CD4-positive, alpha-beta T cell (primary cell): ENCODE results near the gene DHX57. TPM values are rescaled to one million over a fixed set of nuclear protein-coding genes. Genes with fewer than 3 reads are reported as not detected.
A peak's percentile ranks its signal among the peaks of the same experiment; 100 is the strongest.

Experiments used
- ATAC-seq: fragments of 200-7000 bp; cut with Tn5 transposase; one replicate; pipeline ENCODE4 v1.10.0; 2022; ENCODE audit warnings: mild to moderate bottlenecking; ENCODE audit not compliant: poor library complexity
- CTCF ChIA-PET: fragments of 350-600 bp; sonication (Branson Sonifier 250); formaldehyde crosslinking; loops from one replicate; lab custom pipeline; 2021; ENCODE audit warnings: antibody characterized with exemption, inconsistent platforms; lab: Charles Lee
- POLR2A ChIA-PET: fragments of 350-600 bp; sonication (Branson Sonifier 250); formaldehyde crosslinking; loops from one replicate; lab custom pipeline; 2021; ENCODE audit warnings: antibody characterized with exemption, inconsistent platforms; lab: Charles Lee
- DNase-seq, 14 experiments: peaks; one replicate each; pipeline ENCODE4 v3.0.0-alpha.2; 2013 to 2020; ENCODE audit warnings: mixed read lengths in 2 of 14
- H3K27ac ChIP-seq, 2 donors: one replicate each; pipeline versions ENCODE4 v1.5.1 to v1.7.0; 2013; ENCODE audit warnings: low read length in 2 of 2, low read depth in 1 of 2, mild to moderate bottlenecking in 1 of 2
- H3K27me3 ChIP-seq, 2 experiments: 1 replicate in 1 of 2; 2 replicates in 1 of 2; pipeline versions ENCODE4 v1.6.1 to v1.7.0; 2013; ENCODE audit warnings: low read length in 2 of 2, control low read depth in 1 of 2, mild to moderate bottlenecking in 1 of 2, moderate library complexity in 1 of 2; ENCODE audit not compliant: insufficient read depth in 2 of 2, control insufficient read depth in 1 of 2
- H3K36me3 ChIP-seq: one replicate; pipeline ENCODE4 v1.6.1; 2013; ENCODE audit warnings: low read length, control low read depth; ENCODE audit not compliant: insufficient read depth
- H3K4me1 ChIP-seq: one replicate; pipeline ENCODE4 v1.6.1; 2013; ENCODE audit warnings: low read length, control low read depth; ENCODE audit not compliant: insufficient read depth
- H3K4me3 ChIP-seq: one replicate; pipeline ENCODE4 v1.5.1; 2013; ENCODE audit warnings: mild to moderate bottlenecking, low read length, moderate library complexity
- H3K9me3 ChIP-seq, 2 experiments: 1 replicate in 1 of 2; 2 replicates in 1 of 2; pipeline versions ENCODE4 v1.6.1 to v1.7.0; 2013; ENCODE audit warnings: low read length in 2 of 2, mild to moderate bottlenecking in 2 of 2, control low read depth in 1 of 2, moderate library complexity in 1 of 2; ENCODE audit not compliant: control insufficient read depth in 1 of 2, insufficient read depth in 1 of 2
- H3K27ac Mint-ChIP-seq: one replicate; pipeline ENCODE4 v1.8.0; 2020; ENCODE audit warnings: mixed read lengths
- H3K27me3 Mint-ChIP-seq: one replicate; pipeline ENCODE4 v1.8.0; 2021; ENCODE audit warnings: mixed read lengths
- H3K36me3 Mint-ChIP-seq: one replicate; pipeline ENCODE4 v1.8.0; 2021; ENCODE audit warnings: low read depth, mixed read lengths
- H3K4me1 Mint-ChIP-seq: one replicate; pipeline ENCODE4 v1.8.0; 2021; ENCODE audit warnings: low read depth, mixed read lengths
- H3K4me3 Mint-ChIP-seq: one replicate; pipeline ENCODE4 v1.8.0; 2020; ENCODE audit warnings: mild to moderate bottlenecking, mixed read lengths
- H3K9me3 Mint-ChIP-seq: one replicate; pipeline ENCODE4 v1.8.0; 2020; ENCODE audit warnings: mixed read lengths
- CTCF ChIP-seq: fragments of 200-600 bp; IDR thresholded peaks from one replicate; pipeline ENCODE4 v1.8.0; 2022; ENCODE audit warnings: antibody characterized with exemption, mild to moderate bottlenecking
- intact Hi-C, 2 experiments: fragments of 100-400 bp; cut with DNase I in 1 of 2; cut with micrococcal nuclease in 1 of 2; formaldehyde crosslinking; loops; one replicate each; pipeline versions ENCODE4 v1.15.1 to v1.9.0; 2023 to 2025; cut with DNase I, micrococcal nuclease
- total RNA-seq, 174 experiments: library from RNA in 2 of 174; stranded (reverse) in 2 of 174; gene quantifications; one replicate each; pipeline ENCODE4 v1.2.3 and lab custom pipeline; 2021 to 2026

Gene DHX57
- total RNA-seq, 2 experiments from 2014 or later: 13.9 to 14.1 TPM

GRCh38 chr2:38866773-38867443, 8.8 kb downstream of the DHX57 start:
- no peak for TF ChIP-seq CTCF
- no peak overlapping the region for H3K4me3 ChIP-seq
- H3K27ac Mint-ChIP-seq: no peak overlapping the region
- H3K36me3 Mint-ChIP-seq: peaks cover 68% of the 10 kb centered on the region
- no peaks in the 10 kb centered on the region for H3K27me3 Mint-ChIP-seq
- CTCF ChIA-PET: no interaction called here
- intact Hi-C loops: no loop called here
- H3K36me3 ChIP-seq: peaks cover 23% of the 10 kb centered on the region
- H3K9me3 ChIP-seq: peaks cover 4 to 8% of the 10 kb centered on the region in 2 experiments
- no peak overlapping the region for H3K27ac ChIP-seq
- POLR2A ChIA-PET: no interaction called here
- no peaks in the 10 kb centered on the region for H3K4me1 ChIP-seq
- no peaks in the 10 kb centered on the region for H3K4me1 Mint-ChIP-seq
- H3K4me3 Mint-ChIP-seq: no peak overlapping the region
- DNase-seq (no peak), ATAC-seq (no peak)
- H3K27me3 ChIP-seq: no peaks in the 10 kb centered on the region
- peaks cover 7% of the 10 kb centered on the region for H3K9me3 Mint-ChIP-seq

- no peaks in the 10 kb centered on the region for H3K9me3 ChIP-seq
- no peaks in the 10 kb centered on the region for H3K4me1 ChIP-seq
- ChIA-PET CTCF (no interaction called here), POLR2A (no interaction called here)
- H3K27me3 ChIP-seq: no peaks in the 10 kb centered on the region
- Mint-ChIP-seq H3K4me3 (no peak overlapping the region), H3K9me3 (no peaks in the 10 kb centered on the region), H3K27ac (no peak overlapping the region), H3K4me1 (no peaks in the 10 kb centered on the region), H3K27me3 (no peaks in the 10 kb centered on the region), H3K36me3 (peaks cover 70% of the 10 kb centered on the region)
- H3K27ac ChIP-seq: no peak overlapping the region
- DNase-seq (peak in 1 of 14 experiments; percentile 27), ATAC-seq (no peak)
- peaks cover 53% of the 10 kb centered on the region for H3K36me3 ChIP-seq
- intact Hi-C loops: no loop called here
- no peak for TF ChIP-seq CTCF
- H3K4me3 ChIP-seq: no peak overlapping the region
Observed at GRCh38 chr2:38863061-38863695, 12.6 kb downstream of the DHX57 start.

- CTCF ChIA-PET: no interaction called here
- H3K36me3 Mint-ChIP-seq: peaks cover 69% of the 10 kb centered on the region
- H3K36me3 ChIP-seq: peaks cover 58% of the 10 kb centered on the region
Observed at GRCh38 chr2:38862476-38862875, 13.3 kb downstream of the DHX57 start.

More at GRCh38 chr2:38862476-38862875, 13.3 kb downstream of the DHX57 start:
- Histone ChIP-seq H3K27ac (no peak overlapping the region), H3K4me3 (no peak overlapping the region), H3K9me3 (no peaks in the 10 kb centered on the region), H3K4me1 (no peaks in the 10 kb centered on the region), H3K27me3 (no peaks in the 10 kb centered on the region)
- Mint-ChIP-seq H3K9me3 (no peaks in the 10 kb centered on the region), H3K27ac (no peak overlapping the region), H3K27me3 (no peaks in the 10 kb centered on the region), H3K4me1 (no peaks in the 10 kb centered on the region), H3K4me3 (no peak overlapping the region)
- DNase-seq: no peak
- ATAC-seq: no peak
- TF ChIP-seq CTCF: no peak
- intact Hi-C loops: no loop called here
- POLR2A ChIA-PET: no interaction called here
